ENCODE data around the gene KRT34. TPM values are rescaled to one million over a fixed set of nuclear protein-coding genes. Genes with fewer than 3 reads are reported as not detected.

The KRT34 gene
- total and polyA plus RNA-seq, 2 experiments from 2014 or later = not detected

GRCh38 chr17:41411072-41411840, 29.1 kb upstream of the KRT34 start (continued):
- TF ChIP-seq, protein P1, sequence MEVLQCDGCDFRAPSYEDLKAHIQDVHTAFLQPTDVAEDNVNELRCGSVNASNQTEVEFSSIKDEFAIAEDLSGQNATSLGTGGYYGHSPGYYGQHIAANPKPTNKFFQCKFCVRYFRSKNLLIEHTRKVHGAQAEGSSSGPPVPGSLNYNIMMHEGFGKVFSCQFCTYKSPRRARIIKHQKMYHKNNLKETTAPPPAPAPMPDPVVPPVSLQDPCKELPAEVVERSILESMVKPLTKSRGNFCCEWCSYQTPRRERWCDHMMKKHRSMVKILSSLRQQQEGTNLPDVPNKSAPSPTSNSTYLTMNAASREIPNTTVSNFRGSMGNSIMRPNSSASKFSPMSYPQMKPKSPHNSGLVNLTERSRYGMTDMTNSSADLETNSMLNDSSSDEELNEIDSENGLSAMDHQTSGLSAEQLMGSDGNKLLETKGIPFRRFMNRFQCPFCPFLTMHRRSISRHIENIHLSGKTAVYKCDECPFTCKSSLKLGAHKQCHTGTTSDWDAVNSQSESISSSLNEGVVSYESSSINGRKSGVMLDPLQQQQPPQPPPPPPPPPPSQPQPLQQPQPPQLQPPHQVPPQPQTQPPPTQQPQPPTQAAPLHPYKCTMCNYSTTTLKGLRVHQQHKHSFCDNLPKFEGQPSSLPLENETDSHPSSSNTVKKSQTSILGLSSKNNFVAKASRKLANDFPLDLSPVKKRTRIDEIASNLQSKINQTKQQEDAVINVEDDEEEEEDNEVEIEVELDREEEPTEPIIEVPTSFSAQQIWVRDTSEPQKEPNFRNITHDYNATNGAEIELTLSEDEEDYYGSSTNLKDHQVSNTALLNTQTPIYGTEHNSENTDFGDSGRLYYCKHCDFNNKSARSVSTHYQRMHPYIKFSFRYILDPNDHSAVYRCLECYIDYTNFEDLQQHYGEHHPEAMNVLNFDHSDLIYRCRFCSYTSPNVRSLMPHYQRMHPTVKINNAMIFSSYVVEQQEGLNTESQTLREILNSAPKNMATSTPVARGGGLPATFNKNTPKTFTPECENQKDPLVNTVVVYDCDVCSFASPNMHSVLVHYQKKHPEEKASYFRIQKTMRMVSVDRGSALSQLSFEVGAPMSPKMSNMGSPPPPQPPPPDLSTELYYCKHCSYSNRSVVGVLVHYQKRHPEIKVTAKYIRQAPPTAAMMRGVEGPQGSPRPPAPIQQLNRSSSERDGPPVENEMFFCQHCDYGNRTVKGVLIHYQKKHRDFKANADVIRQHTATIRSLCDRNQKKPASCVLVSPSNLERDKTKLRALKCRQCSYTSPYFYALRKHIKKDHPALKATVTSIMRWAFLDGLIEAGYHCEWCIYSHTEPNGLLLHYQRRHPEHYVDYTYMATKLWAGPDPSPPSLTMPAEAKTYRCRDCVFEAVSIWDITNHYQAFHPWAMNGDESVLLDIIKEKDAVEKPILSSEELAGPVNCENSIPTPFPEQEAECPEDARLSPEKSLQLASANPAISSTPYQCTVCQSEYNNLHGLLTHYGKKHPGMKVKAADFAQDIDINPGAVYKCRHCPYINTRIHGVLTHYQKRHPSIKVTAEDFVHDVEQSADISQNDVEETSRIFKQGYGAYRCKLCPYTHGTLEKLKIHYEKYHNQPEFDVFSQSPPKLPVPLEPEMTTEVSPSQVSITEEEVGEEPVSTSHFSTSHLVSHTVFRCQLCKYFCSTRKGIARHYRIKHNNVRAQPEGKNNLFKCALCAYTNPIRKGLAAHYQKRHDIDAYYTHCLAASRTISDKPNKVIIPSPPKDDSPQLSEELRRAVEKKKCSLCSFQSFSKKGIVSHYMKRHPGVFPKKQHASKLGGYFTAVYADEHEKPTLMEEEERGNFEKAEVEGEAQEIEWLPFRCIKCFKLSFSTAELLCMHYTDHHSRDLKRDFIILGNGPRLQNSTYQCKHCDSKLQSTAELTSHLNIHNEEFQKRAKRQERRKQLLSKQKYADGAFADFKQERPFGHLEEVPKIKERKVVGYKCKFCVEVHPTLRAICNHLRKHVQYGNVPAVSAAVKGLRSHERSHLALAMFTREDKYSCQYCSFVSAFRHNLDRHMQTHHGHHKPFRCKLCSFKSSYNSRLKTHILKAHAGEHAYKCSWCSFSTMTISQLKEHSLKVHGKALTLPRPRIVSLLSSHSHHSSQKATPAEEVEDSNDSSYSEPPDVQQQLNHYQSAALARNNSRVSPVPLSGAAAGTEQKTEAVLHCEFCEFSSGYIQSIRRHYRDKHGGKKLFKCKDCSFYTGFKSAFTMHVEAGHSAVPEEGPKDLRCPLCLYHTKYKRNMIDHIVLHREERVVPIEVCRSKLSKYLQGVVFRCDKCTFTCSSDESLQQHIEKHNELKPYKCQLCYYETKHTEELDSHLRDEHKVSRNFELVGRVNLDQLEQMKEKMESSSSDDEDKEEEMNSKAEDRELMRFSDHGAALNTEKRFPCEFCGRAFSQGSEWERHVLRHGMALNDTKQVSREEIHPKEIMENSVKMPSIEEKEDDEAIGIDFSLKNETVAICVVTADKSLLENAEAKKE (CRISPR knock-in tag; IDR thresholded peaks at IDR 0.05) = no peak
- TF ChIP-seq NANOG (IDR thresholded peaks at IDR 0.05; ENCODE audit: borderline replicate concordance) (no peak), EZH2phosphoT487 (IDR thresholded peaks at IDR 0.05; ENCODE audit: unreplicated experiment) (no peak), EZH2 (IDR thresholded peaks at IDR 0.05; ENCODE audit: low read depth, unreplicated experiment) (no peak), ZNF331 (CRISPR knock-in tag; IDR thresholded peaks at IDR 0.05; ENCODE audit: low read depth) (no peak)
- TF ChIP-seq, protein P2, sequence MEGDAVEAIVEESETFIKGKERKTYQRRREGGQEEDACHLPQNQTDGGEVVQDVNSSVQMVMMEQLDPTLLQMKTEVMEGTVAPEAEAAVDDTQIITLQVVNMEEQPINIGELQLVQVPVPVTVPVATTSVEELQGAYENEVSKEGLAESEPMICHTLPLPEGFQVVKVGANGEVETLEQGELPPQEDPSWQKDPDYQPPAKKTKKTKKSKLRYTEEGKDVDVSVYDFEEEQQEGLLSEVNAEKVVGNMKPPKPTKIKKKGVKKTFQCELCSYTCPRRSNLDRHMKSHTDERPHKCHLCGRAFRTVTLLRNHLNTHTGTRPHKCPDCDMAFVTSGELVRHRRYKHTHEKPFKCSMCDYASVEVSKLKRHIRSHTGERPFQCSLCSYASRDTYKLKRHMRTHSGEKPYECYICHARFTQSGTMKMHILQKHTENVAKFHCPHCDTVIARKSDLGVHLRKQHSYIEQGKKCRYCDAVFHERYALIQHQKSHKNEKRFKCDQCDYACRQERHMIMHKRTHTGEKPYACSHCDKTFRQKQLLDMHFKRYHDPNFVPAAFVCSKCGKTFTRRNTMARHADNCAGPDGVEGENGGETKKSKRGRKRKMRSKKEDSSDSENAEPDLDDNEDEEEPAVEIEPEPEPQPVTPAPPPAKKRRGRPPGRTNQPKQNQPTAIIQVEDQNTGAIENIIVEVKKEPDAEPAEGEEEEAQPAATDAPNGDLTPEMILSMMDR (conservative IDR thresholded peaks at IDR 0.05; ENCODE audit: low read depth in 2 of 2) = no peak

- H3K27ac ChIP-seq (ENCODE audit: low read depth) = no peak overlapping the region
- no peaks in the 10 kb centered on the region for H3F3A ChIP-seq (replicated peaks; ENCODE audit: low read depth)
- H3K36me3 ChIP-seq (ENCODE audit: insufficient read depth) = no peaks in the 10 kb centered on the region
- H3K79me2 ChIP-seq (replicated peaks; ENCODE audit: insufficient read depth) = no peaks in the 10 kb centered on the region
- H2AFZ ChIP-seq = no peak overlapping the region
- no peak for DNase-seq (ENCODE audit: low spot score)
- Mint-ChIP-seq H3K9me3 (no peaks in the 10 kb centered on the region), H3K36me3 (ENCODE audit: low read depth) (no peaks in the 10 kb centered on the region), H3K27ac (no peak overlapping the region), H3K27me3 (ENCODE audit: insufficient read depth, low read depth, poor library complexity) (peaks cover 5% of the 10 kb centered on the region), H3K4me3 (no peak overlapping the region), H3K4me1 (peaks cover 6% of the 10 kb centered on the region; the same call in 2 of the 3 replicates)
- H3K4me3 ChIP-seq = no peak overlapping the region
- H3K9me2 ChIP-seq (ENCODE audit: insufficient read depth) = no peaks in the 10 kb centered on the region
- H3K27me3 ChIP-seq (ENCODE audit: insufficient read depth) = no peaks in the 10 kb centered on the region
- H3K4me1 ChIP-seq (ENCODE audit: insufficient read depth) = 0 out of 2 replicates have a peak, but pooled peaks cover 3% of the 10 kb centered on the region
- no peak for ATAC-seq
- no peak overlapping the region for H3K4me2 ChIP-seq
- H4K20me1 ChIP-seq (replicated peaks; ENCODE audit: insufficient read depth) = no peaks in the 10 kb centered on the region
- TF ChIP-seq EZH2 (IDR thresholded peaks at IDR 0.05; ENCODE audit: low read depth, unreplicated experiment) (no peak), NANOG (IDR thresholded peaks at IDR 0.05; ENCODE audit: borderline replicate concordance) (no peak), POLR2AphosphoS5 (IDR thresholded peaks at IDR 0.05; ENCODE audit: low read depth) (no peak), CREB1 (CRISPR knock-in tag; IDR thresholded peaks at IDR 0.05; ENCODE audit: low read depth) (no peak), STAT1 (IDR thresholded peaks at IDR 0.05; ENCODE audit: unreplicated experiment) (no peak), ZNF331 (CRISPR knock-in tag; IDR thresholded peaks at IDR 0.05; ENCODE audit: low read depth) (no peak), EZH2phosphoT487 (IDR thresholded peaks at IDR 0.05; ENCODE audit: unreplicated experiment) (no peak)
- TF ChIP-seq, protein P3, sequence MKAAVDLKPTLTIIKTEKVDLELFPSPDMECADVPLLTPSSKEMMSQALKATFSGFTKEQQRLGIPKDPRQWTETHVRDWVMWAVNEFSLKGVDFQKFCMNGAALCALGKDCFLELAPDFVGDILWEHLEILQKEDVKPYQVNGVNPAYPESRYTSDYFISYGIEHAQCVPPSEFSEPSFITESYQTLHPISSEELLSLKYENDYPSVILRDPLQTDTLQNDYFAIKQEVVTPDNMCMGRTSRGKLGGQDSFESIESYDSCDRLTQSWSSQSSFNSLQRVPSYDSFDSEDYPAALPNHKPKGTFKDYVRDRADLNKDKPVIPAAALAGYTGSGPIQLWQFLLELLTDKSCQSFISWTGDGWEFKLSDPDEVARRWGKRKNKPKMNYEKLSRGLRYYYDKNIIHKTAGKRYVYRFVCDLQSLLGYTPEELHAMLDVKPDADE (IDR thresholded peaks at IDR 0.05) = no peak
- TF ChIP-seq, protein P4, sequence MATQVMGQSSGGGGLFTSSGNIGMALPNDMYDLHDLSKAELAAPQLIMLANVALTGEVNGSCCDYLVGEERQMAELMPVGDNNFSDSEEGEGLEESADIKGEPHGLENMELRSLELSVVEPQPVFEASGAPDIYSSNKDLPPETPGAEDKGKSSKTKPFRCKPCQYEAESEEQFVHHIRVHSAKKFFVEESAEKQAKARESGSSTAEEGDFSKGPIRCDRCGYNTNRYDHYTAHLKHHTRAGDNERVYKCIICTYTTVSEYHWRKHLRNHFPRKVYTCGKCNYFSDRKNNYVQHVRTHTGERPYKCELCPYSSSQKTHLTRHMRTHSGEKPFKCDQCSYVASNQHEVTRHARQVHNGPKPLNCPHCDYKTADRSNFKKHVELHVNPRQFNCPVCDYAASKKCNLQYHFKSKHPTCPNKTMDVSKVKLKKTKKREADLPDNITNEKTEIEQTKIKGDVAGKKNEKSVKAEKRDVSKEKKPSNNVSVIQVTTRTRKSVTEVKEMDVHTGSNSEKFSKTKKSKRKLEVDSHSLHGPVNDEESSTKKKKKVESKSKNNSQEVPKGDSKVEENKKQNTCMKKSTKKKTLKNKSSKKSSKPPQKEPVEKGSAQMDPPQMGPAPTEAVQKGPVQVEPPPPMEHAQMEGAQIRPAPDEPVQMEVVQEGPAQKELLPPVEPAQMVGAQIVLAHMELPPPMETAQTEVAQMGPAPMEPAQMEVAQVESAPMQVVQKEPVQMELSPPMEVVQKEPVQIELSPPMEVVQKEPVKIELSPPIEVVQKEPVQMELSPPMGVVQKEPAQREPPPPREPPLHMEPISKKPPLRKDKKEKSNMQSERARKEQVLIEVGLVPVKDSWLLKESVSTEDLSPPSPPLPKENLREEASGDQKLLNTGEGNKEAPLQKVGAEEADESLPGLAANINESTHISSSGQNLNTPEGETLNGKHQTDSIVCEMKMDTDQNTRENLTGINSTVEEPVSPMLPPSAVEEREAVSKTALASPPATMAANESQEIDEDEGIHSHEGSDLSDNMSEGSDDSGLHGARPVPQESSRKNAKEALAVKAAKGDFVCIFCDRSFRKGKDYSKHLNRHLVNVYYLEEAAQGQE (IDR thresholded peaks at IDR 0.05; ENCODE audit: unreplicated experiment) = no peak
Measured at GRCh38 chr17:41407226-41407625, 25.1 kb upstream of the KRT34 start.
